Endodermal cell (in vitro differentiated cells): ENCODE measurements around the gene GHRHR. TPM values are rescaled to one million over a fixed set of nuclear protein-coding genes. Genes with fewer than 3 reads are reported as not detected.
A peak's percentile ranks its signal among the peaks of the same experiment; 100 is the strongest.

Source experiments
- DNase-seq: peaks from one replicate; pipeline ENCODE4 v3.0.0-alpha.2; 2017
- H3K27ac ChIP-seq: 2 replicates; pipeline ENCODE4 v1.5.1; 2013; ENCODE audit warnings: mild to moderate bottlenecking, low read depth, low read length, moderate library complexity
- H3K27me3 ChIP-seq: 2 replicates; pipeline ENCODE4 v1.6.1; 2013; ENCODE audit warnings: mild to moderate bottlenecking, low read length, moderate library complexity; ENCODE audit not compliant: insufficient read depth, control insufficient read depth, poor library complexity, severe bottlenecking
- H3K36me3 ChIP-seq: 2 replicates; pipeline ENCODE4 v1.7.0; 2013; ENCODE audit warnings: mild to moderate bottlenecking, low read length, moderate library complexity; ENCODE audit not compliant: control insufficient read depth, insufficient read depth
- H3K4me1 ChIP-seq: one replicate; pipeline ENCODE4 v1.7.0; 2013; ENCODE audit warnings: low read length; ENCODE audit not compliant: control insufficient read depth, insufficient read depth
- H3K4me3 ChIP-seq: 2 replicates; pipeline ENCODE4 v1.5.1; 2013; ENCODE audit warnings: mild to moderate bottlenecking, low read length, moderate library complexity
- H3K9ac ChIP-seq: 2 replicates; pipeline ENCODE4 v1.6.1; 2013; ENCODE audit warnings: mild to moderate bottlenecking, low read length, moderate library complexity; ENCODE audit not compliant: poor library complexity, severe bottlenecking; ENCODE audit errors: extremely low read depth
- H3K9me3 ChIP-seq: 2 replicates; pipeline ENCODE4 v1.6.1; 2013; ENCODE audit warnings: mild to moderate bottlenecking, low read length, moderate library complexity; ENCODE audit not compliant: control insufficient read depth
- H3K27ac Mint-ChIP-seq: 2 replicates; pipeline ENCODE4 v1.8.0; 2020; ENCODE audit warnings: mixed read lengths
- H3K27me3 Mint-ChIP-seq: 2 replicates; pipeline ENCODE4 v1.8.0; 2021; ENCODE audit warnings: mild to moderate bottlenecking, mixed read lengths; ENCODE audit not compliant: insufficient read depth
- H3K36me3 Mint-ChIP-seq: 2 replicates; pipeline ENCODE4 v1.8.0; 2020; ENCODE audit warnings: low read depth, mixed read lengths
- H3K4me1 Mint-ChIP-seq: 2 replicates; pipeline ENCODE4 v1.8.0; 2020; ENCODE audit warnings: mixed read lengths
- H3K4me3 Mint-ChIP-seq: 2 replicates; pipeline ENCODE4 v1.8.0; 2020; ENCODE audit warnings: mild to moderate bottlenecking, moderate library complexity, mixed read lengths
- H3K9me3 Mint-ChIP-seq: 2 replicates; pipeline ENCODE4 v1.8.0; 2020; ENCODE audit warnings: mild to moderate bottlenecking, mixed read lengths
- CTCF ChIP-seq: fragments of 200-600 bp; sonication (generic); conservative IDR thresholded peaks from 2 replicates; pipeline ENCODE4 v1.5.0; 2021; ENCODE audit warnings: antibody characterized with exemption, mild to moderate bottlenecking
- WGBS, 2 experiments: methylation state at CpG; one replicate each; pipeline versions ENCODE4 v1.1.5 to v1.1.7; 2013; ENCODE audit warnings: missing lambda C conversion rate in 2 of 2, mixed read lengths in 1 of 2; ENCODE audit not compliant: insufficient coverage in 1 of 2, insufficient read length in 1 of 2; 5-methylcytosine and 5-hydroxymethylcytosine counted together
- total RNA-seq, 2 donors: library from RNA; stranded (reverse); fragmentation: NEBNext Ultra II Directional in 1 of 2; extraction: Animal tissue kit (Norgen Biotek cat#: 25700) in 1 of 2; gene quantifications; 2 replicates in 1 of 2; 3 replicates in 1 of 2; pipeline ENCODE4 v1.2.1, GENCODE V29; 2021

Gene GHRHR
- total RNA-seq, 2 donors from 2014 or later = not detected

DNA sequence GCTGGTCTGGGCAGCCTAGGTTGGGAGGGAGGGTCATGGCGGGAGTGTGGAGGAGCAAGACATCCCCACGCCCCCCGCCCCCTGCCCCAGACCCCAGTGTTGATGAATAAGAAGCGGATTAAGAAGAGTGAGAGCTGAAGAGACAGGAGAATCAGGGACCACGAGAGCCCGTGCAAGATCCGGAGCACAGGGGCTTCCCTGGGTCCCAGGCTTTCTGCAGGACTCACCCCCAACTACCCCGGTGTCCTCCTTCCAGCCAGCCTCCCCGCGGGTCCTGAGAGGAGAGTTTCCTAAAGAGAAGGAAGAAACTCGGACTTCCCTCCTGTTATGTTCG is 20.1 kb downstream of the GHRHR start:
- Mint-ChIP-seq H3K4me1 (peaks cover 24% of the 10 kb centered on the region), H3K27me3 (peaks cover 42% of the 10 kb centered on the region)
- no peak for DNase-seq

DNA sequence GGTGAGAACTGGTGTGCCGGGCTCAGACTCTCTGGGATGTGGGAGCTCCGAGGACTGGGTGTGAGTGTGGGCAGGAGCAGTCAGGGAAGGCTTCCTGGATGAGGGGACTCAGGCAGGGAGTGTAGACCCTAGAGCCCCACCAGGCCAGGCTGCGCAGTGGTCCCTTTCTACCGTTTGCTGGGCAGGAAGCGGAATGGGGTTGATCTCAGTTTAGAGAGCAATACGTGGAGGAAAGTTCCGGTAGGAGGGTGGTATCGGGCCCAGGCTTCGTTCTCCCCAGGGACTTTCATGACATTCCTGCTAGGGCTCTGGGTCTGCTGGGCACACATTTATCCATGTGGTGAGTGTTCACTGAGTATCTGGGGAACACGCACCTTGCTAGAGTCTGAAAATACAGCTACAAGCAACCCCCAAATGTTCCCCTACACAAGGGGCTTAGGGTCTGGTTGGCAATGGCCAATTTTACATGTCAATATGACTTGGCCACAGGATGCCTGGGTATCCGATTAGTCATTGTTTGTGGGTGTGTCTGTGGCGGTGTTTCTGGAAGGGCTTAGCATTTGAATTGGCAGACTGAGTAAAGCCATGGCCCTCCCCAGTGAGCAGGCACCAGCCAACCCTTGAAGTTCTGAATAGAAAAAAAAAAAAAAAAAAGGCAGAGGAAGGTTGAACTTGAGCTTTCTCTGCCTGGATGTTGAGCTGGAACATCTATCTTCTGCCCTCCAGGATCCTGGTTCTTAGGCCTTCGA is 20.8 kb downstream of the GHRHR start:
- no peak overlapping the region for H3K9ac ChIP-seq
- H3K36me3 ChIP-seq = no peaks in the 10 kb centered on the region
- DNase-seq = peak; percentile 87
- peak overlapping the region; percentile 16 for H3K27ac Mint-ChIP-seq
- H3K27me3 ChIP-seq = peaks cover 6% of the 10 kb centered on the region
- H3K36me3 Mint-ChIP-seq = no peaks in the 10 kb centered on the region
- H3K27ac ChIP-seq = no peak overlapping the region
- 51 to 53% methylated on average over 11 to 13 of the region's 13 CpGs for WGBS, 2 experiments
- peaks cover 27% of the 10 kb centered on the region for H3K4me1 Mint-ChIP-seq
- no peaks in the 10 kb centered on the region for H3K9me3 ChIP-seq
- H3K4me1 ChIP-seq = no peaks in the 10 kb centered on the region
- no peak overlapping the region for H3K4me3 ChIP-seq
- TF ChIP-seq CTCF = no peak
- peaks cover 36% of the 10 kb centered on the region for H3K27me3 Mint-ChIP-seq
- no peaks in the 10 kb centered on the region for H3K9me3 Mint-ChIP-seq
- peak overlapping the region; percentile 40 for H3K4me3 Mint-ChIP-seq

More for the DNA sequence above, 20.1 kb downstream of the GHRHR start:
- 29 to 36% methylated on average over 4 to 9 of the region's 12 CpGs for WGBS, 2 experiments
- H3K9me3 Mint-ChIP-seq = no peaks in the 10 kb centered on the region
- Histone ChIP-seq H3K27ac (no peak overlapping the region), H3K27me3 (peaks cover 10% of the 10 kb centered on the region), H3K4me1 (no peaks in the 10 kb centered on the region), H3K4me3 (no peak overlapping the region), H3K9me3 (no peaks in the 10 kb centered on the region), H3K9ac (no peak overlapping the region), H3K36me3 (no peaks in the 10 kb centered on the region)
- peak overlapping the region; percentile 16 for H3K27ac Mint-ChIP-seq
- H3K4me3 Mint-ChIP-seq = peak overlapping the region; percentile 40
- TF ChIP-seq CTCF = no peak
- H3K36me3 Mint-ChIP-seq = no peaks in the 10 kb centered on the region

DNA sequence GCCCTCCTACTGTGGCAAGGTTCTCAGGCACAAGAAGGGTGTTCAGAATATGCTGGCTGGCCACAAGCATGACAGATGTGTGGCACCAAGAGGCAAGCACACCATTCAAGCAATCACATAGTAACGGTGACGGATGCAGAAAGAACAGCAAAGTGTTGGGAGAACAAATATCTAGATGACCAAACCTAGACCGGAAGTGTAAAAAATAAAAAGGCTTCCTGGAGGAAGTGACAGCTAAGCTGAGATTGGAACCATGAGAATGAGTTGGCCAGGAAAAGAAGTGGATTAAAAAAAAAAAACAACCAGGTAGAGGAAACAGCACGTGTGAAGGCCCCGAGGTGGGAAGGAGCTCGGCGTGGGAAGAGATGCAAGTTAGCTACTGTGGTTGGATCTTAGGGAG is 22.0 kb downstream of the GHRHR start:
- Histone ChIP-seq H3K9me3 (no peaks in the 10 kb centered on the region), H3K4me3 (no peak overlapping the region), H3K27ac (no peak overlapping the region), H3K36me3 (no peaks in the 10 kb centered on the region), H3K9ac (no peak overlapping the region), H3K4me1 (no peaks in the 10 kb centered on the region), H3K27me3 (peaks cover 6% of the 10 kb centered on the region)
- whole genome bisulfite sequencing, 2 experiments = 87 to 93% methylated on average over 7 of the region's 7 CpGs
- Mint-ChIP-seq H3K9me3 (no peaks in the 10 kb centered on the region), H3K27ac (no peak overlapping the region), H3K27me3 (peaks cover 30% of the 10 kb centered on the region), H3K4me3 (no peak overlapping the region), H3K4me1 (peaks cover 27% of the 10 kb centered on the region), H3K36me3 (no peaks in the 10 kb centered on the region)
- DNase-seq = no peak
- TF ChIP-seq CTCF = no peak
